ENCODE measurements around the gene MRGPRD.

DNA sequence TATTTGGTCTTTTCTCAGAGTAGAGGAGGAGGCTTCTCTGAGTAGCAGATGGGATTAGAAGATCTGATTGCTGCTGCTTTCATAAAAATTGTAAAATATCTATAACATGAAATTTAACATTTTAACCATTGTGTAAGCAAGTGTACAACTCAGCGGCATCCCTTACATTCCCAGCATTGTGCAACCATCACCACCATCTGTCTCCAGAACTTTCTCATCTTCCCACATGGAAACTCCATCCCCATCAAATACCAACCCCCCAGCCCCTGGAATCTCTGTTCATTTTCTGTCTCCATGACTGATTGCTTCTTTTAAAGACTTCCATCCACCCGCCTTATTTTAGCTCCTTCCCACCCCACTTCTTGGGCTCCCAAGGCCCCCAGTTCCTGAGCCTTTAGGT, 32.3 kb downstream of the MRGPRD start:
- no peak for TF ChIP-seq EP300 (IDR thresholded peaks at IDR 0.05)
- no peak for TF ChIP-seq POLR2A (IDR thresholded peaks at IDR 0.05)
- TF ChIP-seq, protein P1, sequence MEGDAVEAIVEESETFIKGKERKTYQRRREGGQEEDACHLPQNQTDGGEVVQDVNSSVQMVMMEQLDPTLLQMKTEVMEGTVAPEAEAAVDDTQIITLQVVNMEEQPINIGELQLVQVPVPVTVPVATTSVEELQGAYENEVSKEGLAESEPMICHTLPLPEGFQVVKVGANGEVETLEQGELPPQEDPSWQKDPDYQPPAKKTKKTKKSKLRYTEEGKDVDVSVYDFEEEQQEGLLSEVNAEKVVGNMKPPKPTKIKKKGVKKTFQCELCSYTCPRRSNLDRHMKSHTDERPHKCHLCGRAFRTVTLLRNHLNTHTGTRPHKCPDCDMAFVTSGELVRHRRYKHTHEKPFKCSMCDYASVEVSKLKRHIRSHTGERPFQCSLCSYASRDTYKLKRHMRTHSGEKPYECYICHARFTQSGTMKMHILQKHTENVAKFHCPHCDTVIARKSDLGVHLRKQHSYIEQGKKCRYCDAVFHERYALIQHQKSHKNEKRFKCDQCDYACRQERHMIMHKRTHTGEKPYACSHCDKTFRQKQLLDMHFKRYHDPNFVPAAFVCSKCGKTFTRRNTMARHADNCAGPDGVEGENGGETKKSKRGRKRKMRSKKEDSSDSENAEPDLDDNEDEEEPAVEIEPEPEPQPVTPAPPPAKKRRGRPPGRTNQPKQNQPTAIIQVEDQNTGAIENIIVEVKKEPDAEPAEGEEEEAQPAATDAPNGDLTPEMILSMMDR (IDR thresholded peaks at IDR 0.05) = no peak
